HepG2 (cell line): Measurements from ENCODE around the gene CYP2W1. TPM values are rescaled to one million over a fixed set of nuclear protein-coding genes. Genes with fewer than 3 reads are reported as not detected.
A peak's percentile ranks its signal among the peaks of the same experiment; 100 is the strongest.

Experiments
- BCL6 ChIP-seq: IDR thresholded peaks from 2 replicates; pipeline ENCODE4 v1.6.1; 2016; ENCODE audit warnings: missing genetic modification reagents, missing compliant biosample characterization
- CBFB ChIP-seq: sonication (generic); formaldehyde crosslinking; IDR thresholded peaks from 2 replicates; pipeline ENCODE4 v1.4.0; 2020; ENCODE audit warnings: missing genetic modification reagents
- ETV5 ChIP-seq: IDR thresholded peaks from 2 replicates; pipeline ENCODE4 v1.6.1; 2018; ENCODE audit warnings: missing biosample characterization, missing genetic modification reagents, inconsistent platforms, borderline replicate concordance
- FUBP1 ChIP-seq: sonication (generic); formaldehyde crosslinking; IDR thresholded peaks from 2 replicates; pipeline ENCODE4 v1.5.1; 2020; ENCODE audit warnings: missing genetic modification reagents, mild to moderate bottlenecking, borderline replicate concordance
- HNF4A ChIP-seq: sonication (generic); formaldehyde crosslinking; IDR thresholded peaks from 2 replicates; pipeline ENCODE4 v1.4.0; 2020; ENCODE audit warnings: missing genetic modification reagents
- HNF4G ChIP-seq, 2 experiments: sonication (generic) in 1 of 2; formaldehyde crosslinking in 1 of 2; IDR thresholded peaks; 2 replicates each; pipeline versions ENCODE4 v1.4.0 to v1.6.1; 2011 to 2020; ENCODE audit warnings: borderline replicate concordance in 2 of 2, low read depth in 2 of 2, mild to moderate bottlenecking in 2 of 2, low read length in 1 of 2, missing genetic modification reagents in 1 of 2, moderate library complexity in 1 of 2
- HNRNPK ChIP-seq: fragments of 200-400 bp; formaldehyde crosslinking; IDR thresholded peaks from 2 replicates; pipeline ENCODE4 v1.6.1; 2018; ENCODE audit warnings: low read length, low read depth, moderate library complexity, mild to moderate bottlenecking; ENCODE audit not compliant: poor library complexity, severe bottlenecking
- KAT8 ChIP-seq: IDR thresholded peaks from 2 replicates; pipeline ENCODE4 v1.6.1; 2016; ENCODE audit warnings: missing genetic modification reagents, missing compliant biosample characterization
- SNAPC5 ChIP-seq: sonication (generic); formaldehyde crosslinking; IDR thresholded peaks from 2 replicates; pipeline ENCODE4 v1.8.1; 2023; ENCODE audit warnings: mild to moderate bottlenecking, missing genetic modification reagents, borderline replicate concordance
- ZNF24 ChIP-seq: fragments of 450-650 bp; IDR thresholded peaks from 2 replicates; pipeline ENCODE4 v1.6.1; 2017; ENCODE audit warnings: antibody characterized with exemption, mild to moderate bottlenecking
- ZNF33A ChIP-seq: sonication (generic); formaldehyde crosslinking; IDR thresholded peaks from 2 replicates; pipeline ENCODE4 v1.5.1; 2020; ENCODE audit warnings: missing genetic modification reagents, mild to moderate bottlenecking, moderate library complexity, borderline replicate concordance
- ZNF557 ChIP-seq: sonication (generic); formaldehyde crosslinking; IDR thresholded peaks from 2 replicates; pipeline ENCODE4 v1.4.0; 2020; ENCODE audit warnings: missing genetic modification reagents
- ZNF562 ChIP-seq: sonication (generic); formaldehyde crosslinking; IDR thresholded peaks from 2 replicates; pipeline ENCODE4 v1.8.0; 2022; ENCODE audit warnings: missing genetic modification reagents, borderline replicate concordance
- ZNF75D ChIP-seq: sonication (generic); formaldehyde crosslinking; IDR thresholded peaks from 2 replicates; pipeline ENCODE4 v1.8.1; 2023; ENCODE audit warnings: missing genetic modification reagents, mild to moderate bottlenecking, borderline replicate concordance
- ZNF776 ChIP-seq: sonication (generic); formaldehyde crosslinking; IDR thresholded peaks from 2 replicates; pipeline ENCODE4 v1.4.0; 2020; ENCODE audit warnings: mild to moderate bottlenecking, missing genetic modification reagents
- ZSCAN31 ChIP-seq: sonication (generic); formaldehyde crosslinking; IDR thresholded peaks from 2 replicates; pipeline ENCODE4 v1.5.0; 2020; ENCODE audit warnings: low read depth, mild to moderate bottlenecking, missing genetic modification reagents
- polyA plus RNA-seq, 8 experiments: library from polyadenylated mRNA; depleted of rRNA in 3 of 8; stranded (reverse) in 7 of 8; unstranded in 1 of 8; fragments of >200 nt; fragmentation: Illumina TruSeq in 4 of 8; extraction: Trizol in 4 of 8; gene quantifications; 2 replicates each; pipeline versions ENCODE4 v1.2.1 to v1.2.3, GENCODE V29; 2011 to 2016; ENCODE audit warnings: low read depth in 4 of 8, missing spikeins in 1 of 8, mixed read lengths in 1 of 8; ENCODE audit not compliant: insufficient read depth in 1 of 8
- total RNA-seq, 5 experiments: library from RNA; depleted of rRNA; stranded (reverse); fragments of >200 nt; fragmentation: Illumina TruSeq; extraction: Trizol; gene quantifications; 2 replicates each; pipeline ENCODE4 v1.2.3, GENCODE V29; 2016; ENCODE audit warnings: low read depth in 1 of 5
- TF ChIP-seq, protein P1 (sequence below): sonication (generic); formaldehyde crosslinking; IDR thresholded peaks from 2 replicates; pipeline ENCODE4 v1.4.0; 2020; ENCODE audit warnings: mild to moderate bottlenecking, low read depth, missing genetic modification reagents
- TF ChIP-seq, protein P2 (sequence below): sonication (generic); formaldehyde crosslinking; IDR thresholded peaks from 2 replicates; pipeline ENCODE4 v1.4.0; 2020; ENCODE audit warnings: mild to moderate bottlenecking, missing genetic modification reagents

The CYP2W1 gene
- total and polyA plus RNA-seq, 2 of the 13 experiments (the other 11 are each of a cell fraction or from before 2014, with no cell fraction given): 19.5 to 31.7 TPM

DNA sequence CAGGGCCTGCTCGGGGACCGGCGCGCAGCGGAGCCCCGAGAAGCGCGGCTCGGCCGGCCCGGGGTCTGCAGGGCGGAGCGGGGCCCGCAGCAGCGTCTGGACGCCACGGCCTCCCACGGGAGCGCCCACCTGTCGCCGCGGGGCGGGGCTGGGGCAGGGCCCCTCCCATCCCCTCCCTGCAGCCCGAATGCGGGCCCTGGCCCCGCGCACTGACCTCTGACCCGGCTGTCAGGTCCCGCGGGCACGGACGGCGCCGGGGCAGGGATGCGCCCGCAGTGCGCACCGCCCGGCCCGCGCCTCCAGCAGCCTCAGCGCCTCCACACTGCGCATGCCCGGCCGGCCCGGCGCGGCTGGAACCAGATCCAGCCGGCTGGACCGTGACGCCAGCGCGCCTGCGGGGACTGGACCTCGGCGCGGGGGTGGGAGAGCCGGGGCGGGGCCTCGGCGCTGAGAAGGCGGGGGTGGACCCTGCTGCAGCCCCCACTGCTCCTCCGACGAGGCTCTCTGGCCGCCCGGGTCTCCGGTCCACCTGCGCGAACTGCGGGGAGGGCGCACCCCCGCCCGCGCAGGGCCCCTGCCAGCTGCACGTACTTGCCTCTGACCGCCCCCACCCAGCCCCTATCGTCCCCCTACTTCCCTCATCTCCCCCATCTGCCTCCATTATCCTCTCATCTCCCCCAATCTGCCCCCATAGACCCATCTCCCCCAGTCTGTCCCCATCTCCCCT, 45.2 kb downstream of the CYP2W1 start (continued):
- TF ChIP-seq ZNF776 (CRISPR knock-in tag) (peak; percentile 27; the same call in 1 of the 2 replicates), ZNF33A (CRISPR knock-in tag) (no peak), HNRNPK (peak; percentile 98), ZNF557 (CRISPR knock-in tag) (no peak), ZNF562 (CRISPR knock-in tag) (no peak), ZSCAN31 (CRISPR knock-in tag) (no peak; the same call in 1 of the 2 replicates), FUBP1 (CRISPR knock-in tag) (no peak), BCL6 (no peak), HNF4A (CRISPR knock-in tag) (0 out of 2 replicates have a peak, but pooled peaks have one; percentile 14), ZNF24 (no peak), SNAPC5 (CRISPR knock-in tag) (no peak), KAT8 (CRISPR knock-in tag) (peak; percentile 15; the same call in 1 of the 2 replicates), ZNF75D (CRISPR knock-in tag) (no peak), ETV5 (CRISPR knock-in tag) (no peak), CBFB (CRISPR knock-in tag) (0 out of 2 replicates have a peak, but pooled peaks have one; percentile 11), HNF4G (IDR thresholded peaks at IDR 0.05; ENCODE audit: borderline replicate concordance, low read depth, low read length) (no peak), HNF4G (CRISPR knock-in tag; IDR thresholded peaks at IDR 0.05; ENCODE audit: borderline replicate concordance, low read depth) (no peak)
- TF ChIP-seq, protein P1, sequence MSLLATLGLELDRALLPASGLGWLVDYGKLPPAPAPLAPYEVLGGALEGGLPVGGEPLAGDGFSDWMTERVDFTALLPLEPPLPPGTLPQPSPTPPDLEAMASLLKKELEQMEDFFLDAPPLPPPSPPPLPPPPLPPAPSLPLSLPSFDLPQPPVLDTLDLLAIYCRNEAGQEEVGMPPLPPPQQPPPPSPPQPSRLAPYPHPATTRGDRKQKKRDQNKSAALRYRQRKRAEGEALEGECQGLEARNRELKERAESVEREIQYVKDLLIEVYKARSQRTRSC (CRISPR knock-in tag): peak; percentile 57; the same call in 1 of the 2 replicates
- TF ChIP-seq, protein P2, sequence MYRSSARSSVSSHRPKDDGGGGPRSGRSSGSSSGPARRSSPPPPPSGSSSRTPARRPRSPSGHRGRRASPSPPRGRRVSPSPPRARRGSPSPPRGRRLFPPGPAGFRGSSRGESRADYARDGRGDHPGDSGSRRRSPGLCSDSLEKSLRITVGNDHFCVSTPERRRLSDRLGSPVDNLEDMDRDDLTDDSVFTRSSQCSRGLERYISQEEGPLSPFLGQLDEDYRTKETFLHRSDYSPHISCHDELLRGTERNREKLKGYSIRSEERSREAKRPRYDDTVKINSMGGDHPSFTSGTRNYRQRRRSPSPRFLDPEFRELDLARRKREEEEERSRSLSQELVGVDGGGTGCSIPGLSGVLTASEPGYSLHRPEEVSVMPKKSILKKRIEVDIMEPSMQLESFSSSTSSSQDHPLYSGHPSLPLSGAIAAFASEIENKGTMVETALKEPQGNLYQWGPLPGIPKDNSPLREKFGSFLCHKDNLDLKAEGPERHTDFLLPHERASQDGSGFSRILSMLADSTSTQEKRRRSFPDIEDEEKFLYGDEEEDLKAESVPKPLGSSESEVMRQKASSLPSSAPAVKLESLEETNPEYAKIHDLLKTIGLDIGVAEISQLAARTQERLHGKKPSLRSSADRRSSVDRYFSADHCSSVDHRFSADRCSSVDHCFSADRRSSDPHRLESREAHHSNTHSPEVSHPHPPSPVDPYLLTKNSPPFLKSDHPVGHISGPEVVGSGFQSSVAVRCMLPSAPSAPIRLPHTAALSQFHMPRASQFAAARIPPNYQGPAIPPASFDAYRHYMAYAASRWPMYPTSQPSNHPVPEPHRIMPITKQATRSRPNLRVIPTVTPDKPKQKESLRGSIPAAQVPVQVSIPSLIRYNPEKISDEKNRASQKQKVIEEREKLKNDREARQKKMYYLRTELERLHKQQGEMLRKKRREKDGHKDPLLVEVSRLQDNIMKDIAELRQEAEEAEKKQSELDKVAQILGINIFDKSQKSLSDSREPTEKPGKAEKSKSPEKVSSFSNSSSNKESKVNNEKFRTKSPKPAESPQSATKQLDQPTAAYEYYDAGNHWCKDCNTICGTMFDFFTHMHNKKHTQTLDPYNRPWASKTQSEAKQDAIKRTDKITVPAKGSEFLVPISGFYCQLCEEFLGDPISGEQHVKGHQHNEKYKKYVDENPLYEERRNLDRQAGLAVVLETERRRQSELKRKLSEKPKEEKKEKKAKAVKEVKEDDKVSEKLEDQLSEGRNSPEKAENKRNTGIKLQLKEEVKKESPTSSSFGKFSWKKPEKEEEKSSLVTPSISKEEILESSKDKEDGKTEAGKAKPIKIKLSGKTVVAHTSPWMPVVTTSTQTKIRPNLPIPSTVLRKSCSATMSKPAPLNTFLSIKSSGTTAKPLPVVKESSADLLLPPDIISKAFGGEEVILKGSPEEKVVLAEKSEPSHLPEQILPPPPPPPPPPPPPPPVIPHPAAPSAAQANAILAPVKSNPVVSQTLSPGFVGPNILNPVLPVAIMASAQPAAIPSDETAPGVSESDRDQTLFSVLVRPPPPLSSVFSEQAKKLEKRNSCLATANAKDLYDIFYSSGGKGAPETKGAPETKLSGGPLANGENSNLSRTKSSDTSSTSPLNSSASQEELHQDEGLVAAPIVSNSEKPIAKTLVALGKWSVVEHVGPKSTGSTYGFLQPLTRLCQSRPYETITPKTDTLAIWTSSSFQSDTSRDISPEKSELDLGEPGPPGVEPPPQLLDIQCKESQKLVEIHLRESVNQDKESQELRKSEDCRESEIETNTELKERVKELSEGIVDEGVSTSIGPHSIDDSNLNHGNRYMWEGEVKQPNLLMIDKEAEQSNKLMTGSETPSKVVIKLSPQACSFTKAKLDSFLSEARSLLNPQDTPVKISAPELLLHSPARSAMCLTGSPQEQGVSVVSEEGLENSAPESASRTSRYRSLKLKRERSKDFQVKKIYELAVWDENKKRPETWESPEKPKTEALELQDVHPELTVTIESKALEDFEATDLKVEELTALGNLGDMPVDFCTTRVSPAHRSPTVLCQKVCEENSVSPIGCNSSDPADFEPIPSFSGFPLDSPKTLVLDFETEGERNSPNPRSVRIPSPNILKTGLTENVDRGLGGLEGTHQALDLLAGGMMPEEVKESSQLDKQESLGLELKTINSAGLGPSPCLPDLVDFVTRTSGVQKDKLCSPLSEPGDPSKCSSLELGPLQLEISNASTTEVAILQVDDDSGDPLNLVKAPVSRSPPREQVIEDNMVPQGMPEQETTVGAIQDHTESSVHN: no peak
